HG03025 (cell line): ENCODE results near the gene MST1R.

ENCODE experiments used
- ATAC-seq: cut with Tn5 transposase; IDR thresholded peaks from one replicate; pipeline ENCODE4 v1.9.1; 2021; ENCODE audit warnings: mild to moderate bottlenecking, moderate library complexity; ENCODE audit not compliant: unreplicated experiment, low FRiP score

Gene MST1R

DNA sequence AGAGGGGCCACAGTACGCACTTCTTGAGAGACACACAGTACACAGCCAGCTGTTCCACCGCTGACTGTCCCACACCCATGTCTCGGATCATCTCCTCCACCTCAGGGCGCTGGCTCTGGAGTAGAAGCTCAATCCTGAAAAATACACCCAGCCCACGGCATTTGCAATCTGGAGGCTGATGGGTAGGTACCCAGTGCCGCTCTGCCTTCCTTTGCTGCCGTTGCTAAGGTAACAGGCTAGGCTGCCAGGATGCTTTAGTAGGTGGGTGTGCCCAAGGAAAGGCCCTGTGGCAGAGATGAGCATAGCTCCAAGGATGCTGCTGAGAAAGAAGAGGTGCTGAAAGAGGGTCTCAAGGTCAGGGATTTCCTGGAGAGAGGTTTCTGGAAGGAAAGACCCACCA, 61.9 kb downstream of the MST1R start:
- no peak for ATAC-seq

- ATAC-seq = no peak
These were observed 62.5 kb downstream of the MST1R start for GRCh38 chr3:49841126-49841696.

DNA sequence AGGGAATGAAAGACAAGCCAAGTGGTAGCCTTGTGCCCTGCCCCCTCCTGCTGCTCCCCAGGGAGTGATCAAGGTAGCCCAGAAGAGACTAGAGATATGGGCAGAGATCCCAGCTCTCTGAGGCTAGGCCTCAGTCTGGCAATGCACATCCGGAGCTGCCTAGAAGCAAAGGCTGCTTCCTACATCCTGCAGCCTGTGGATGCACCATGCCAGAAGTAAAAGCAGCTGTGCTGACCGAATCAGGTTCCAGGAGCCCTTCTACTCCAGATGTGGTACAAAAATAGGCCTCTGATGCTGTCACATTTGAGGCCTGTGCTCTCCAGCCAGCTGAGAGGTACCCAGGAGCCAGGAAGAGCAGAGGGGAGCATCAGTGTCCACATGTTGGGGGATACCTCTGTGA, 63.3 kb downstream of the MST1R start:
- no peak for ATAC-seq

GRCh38 chr3:49839193-49839809, 64.4 kb downstream of the MST1R start:
- ATAC-seq = no peak
